DOHH2 (cell line): ENCODE data around the gene TRPC4AP.

Experiments
- CTCF ChIP-seq: fragments of 200-600 bp; sonication (generic); IDR thresholded peaks from one replicate; pipeline ENCODE4 v1.5.1; 2014; ENCODE audit warnings: antibody characterized with exemption, mild to moderate bottlenecking, low read depth, low read length; ENCODE audit not compliant: poor library complexity, severe bottlenecking
- EZH2phosphoT487 ChIP-seq: fragments of 200-600 bp; sonication (generic); IDR thresholded peaks from 2 replicates; pipeline ENCODE4 v1.6.1; 2017; ENCODE audit warnings: borderline replicate concordance, mild to moderate bottlenecking, antibody characterized with exemption, low read length, moderate library complexity, mixed read lengths

- TF ChIP-seq CTCF, result no peak
- no peak for TF ChIP-seq EZH2phosphoT487
Observed at GRCh38 chr20:35063168-35063567, 29.4 kb downstream of the TRPC4AP start.
